Transverse colon (tissue), 4 donors: ENCODE results near the gene TNFRSF18.

ENCODE experiments used
- EP300 ChIP-seq: sonication (generic); formaldehyde crosslinking; IDR thresholded peaks from one replicate; pipeline ENCODE4 v1.6.1; 2017; ENCODE audit warnings: antibody characterized with exemption, low read depth
- POLR2A ChIP-seq: fragments of 450-650 bp; IDR thresholded peaks from one replicate; pipeline ENCODE4 v1.6.1; 2016; ENCODE audit warnings: antibody characterized with exemption, mild to moderate bottlenecking, moderate library complexity
- POLR2AphosphoS5 ChIP-seq, 3 donors: sonication (generic); formaldehyde crosslinking; IDR thresholded peaks; one replicate each; pipeline ENCODE4 v1.6.1; 2016; ENCODE audit warnings: antibody characterized with exemption in 3 of 3
- TF ChIP-seq, protein P1 (sequence below), 5 experiments: fragments of 200-600 bp in 3 of 5; fragments of 450-650 bp in 2 of 5; sonication (generic) in 3 of 5; IDR thresholded peaks; 1 replicate in 2 of 5; 2 replicates in 3 of 5; pipeline ENCODE4 v1.5.1; 2016 to 2017; ENCODE audit warnings: antibody characterized with exemption in 5 of 5, inconsistent platforms in 3 of 5, mild to moderate bottlenecking in 2 of 5, moderate library complexity in 1 of 5

DNA sequence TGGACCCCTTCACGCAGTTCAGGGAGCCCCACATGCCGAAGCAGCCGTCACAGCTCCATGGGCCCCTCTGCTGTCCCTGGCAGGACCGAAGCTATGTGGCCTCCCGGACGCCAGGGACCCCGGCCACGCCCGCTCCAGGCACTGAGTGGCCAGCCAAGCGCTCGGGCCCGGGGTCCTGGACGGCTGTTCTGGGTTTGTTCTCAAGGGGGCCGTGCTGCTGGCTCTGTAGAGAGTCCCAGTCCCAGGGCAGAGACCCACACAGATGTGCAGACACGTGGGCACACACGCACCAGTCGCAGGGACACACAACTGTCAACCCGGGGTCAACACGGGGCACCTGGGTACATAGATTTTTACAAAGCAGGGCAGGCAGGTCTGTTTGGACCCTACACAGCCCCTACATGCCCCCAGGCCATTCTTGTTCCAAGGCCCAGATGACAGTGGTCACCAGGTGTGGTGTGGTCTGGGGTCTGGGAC lies 32.3 kb upstream of the TNFRSF18 start:
- TF ChIP-seq EP300 (no peak), POLR2A (no peak), POLR2AphosphoS5 (IDR thresholded peaks at IDR 0.05) (no peak)
- TF ChIP-seq, protein P1, sequence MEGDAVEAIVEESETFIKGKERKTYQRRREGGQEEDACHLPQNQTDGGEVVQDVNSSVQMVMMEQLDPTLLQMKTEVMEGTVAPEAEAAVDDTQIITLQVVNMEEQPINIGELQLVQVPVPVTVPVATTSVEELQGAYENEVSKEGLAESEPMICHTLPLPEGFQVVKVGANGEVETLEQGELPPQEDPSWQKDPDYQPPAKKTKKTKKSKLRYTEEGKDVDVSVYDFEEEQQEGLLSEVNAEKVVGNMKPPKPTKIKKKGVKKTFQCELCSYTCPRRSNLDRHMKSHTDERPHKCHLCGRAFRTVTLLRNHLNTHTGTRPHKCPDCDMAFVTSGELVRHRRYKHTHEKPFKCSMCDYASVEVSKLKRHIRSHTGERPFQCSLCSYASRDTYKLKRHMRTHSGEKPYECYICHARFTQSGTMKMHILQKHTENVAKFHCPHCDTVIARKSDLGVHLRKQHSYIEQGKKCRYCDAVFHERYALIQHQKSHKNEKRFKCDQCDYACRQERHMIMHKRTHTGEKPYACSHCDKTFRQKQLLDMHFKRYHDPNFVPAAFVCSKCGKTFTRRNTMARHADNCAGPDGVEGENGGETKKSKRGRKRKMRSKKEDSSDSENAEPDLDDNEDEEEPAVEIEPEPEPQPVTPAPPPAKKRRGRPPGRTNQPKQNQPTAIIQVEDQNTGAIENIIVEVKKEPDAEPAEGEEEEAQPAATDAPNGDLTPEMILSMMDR (IDR thresholded peaks at IDR 0.05), result no peak
